ENCODE measurements around the gene EN2.
"Not testable (repeated sequence)": the region's sequence is repeated elsewhere in the genome, so short reads cannot be mapped to it uniquely, and the experiment has no call there.

The EN2 gene

GRCh38 chr7:155426543-155427410, 31.2 kb upstream of the EN2 start:
- no peak for DNase-seq (ENCODE audit: low read depth)

- no peak for DNase-seq (ENCODE audit: low read depth)
These were observed 30.4 kb upstream of the EN2 start for GRCh38 chr7:155427411-155428038.

GRCh38 chr7:155428171-155428834, 29.6 kb upstream of the EN2 start:
- DNase-seq (ENCODE audit: low read depth): no peak

GRCh38 chr7:155429651-155430050, 28.3 kb upstream of the EN2 start:
- no peak for DNase-seq (ENCODE audit: low read depth)

- no peak for DNase-seq (ENCODE audit: low read depth)
These were observed 27.3 kb upstream of the EN2 start for GRCh38 chr7:155430606-155431005.

GRCh38 chr7:155431231-155431630, 26.7 kb upstream of the EN2 start:
- DNase-seq (ENCODE audit: low read depth): no peak

- DNase-seq (ENCODE audit: low read depth): no peak
These were observed 26.2 kb upstream of the EN2 start for GRCh38 chr7:155431711-155432110.

GRCh38 chr7:155435110-155435509, 22.8 kb upstream of the EN2 start:
- DNase-seq (ENCODE audit: low read depth): no peak

- no peak for DNase-seq (ENCODE audit: low read depth)
These were observed 20.1 kb upstream of the EN2 start for GRCh38 chr7:155437836-155438235.

- no peak for DNase-seq (ENCODE audit: low read depth)
These were observed 19.2 kb upstream of the EN2 start for GRCh38 chr7:155438777-155439176.

GRCh38 chr7:155439311-155440017, 18.5 kb upstream of the EN2 start:
- DNase-seq (ENCODE audit: low read depth): no peak

- DNase-seq (ENCODE audit: low read depth): no peak
These were observed 17.9 kb upstream of the EN2 start for GRCh38 chr7:155440018-155440410.

- DNase-seq (ENCODE audit: low read depth): no peak
These were observed 16.1 kb upstream of the EN2 start for GRCh38 chr7:155441856-155442255.

GRCh38 chr7:155444746-155445145, 13.2 kb upstream of the EN2 start:
- no peak for DNase-seq (ENCODE audit: low read depth)

GRCh38 chr7:155445606-155446005, 12.3 kb upstream of the EN2 start:
- DNase-seq (ENCODE audit: low read depth): not testable (repeated sequence)

- no peak for DNase-seq (ENCODE audit: low read depth)
These were observed 10.3 kb upstream of the EN2 start for GRCh38 chr7:155447603-155448002.

GRCh38 chr7:155448632-155449007, 9.3 kb upstream of the EN2 start:
- no peak for DNase-seq (ENCODE audit: low read depth)

GRCh38 chr7:155449008-155449868, 8.7 kb upstream of the EN2 start:
- no peak for DNase-seq (ENCODE audit: low read depth)

GRCh38 chr7:155449869-155450557, 7.9 kb upstream of the EN2 start:
- no peak for DNase-seq (ENCODE audit: low read depth)

- DNase-seq (ENCODE audit: low read depth): no peak
These were observed 7.4 kb upstream of the EN2 start for GRCh38 chr7:155450558-155450969.

All from HS-5 (cell line).